ENCODE measurements around the gene TMPRSS6.
A peak's percentile ranks its signal among the peaks of the same experiment; 100 is the strongest.

The TMPRSS6 gene

DNA sequence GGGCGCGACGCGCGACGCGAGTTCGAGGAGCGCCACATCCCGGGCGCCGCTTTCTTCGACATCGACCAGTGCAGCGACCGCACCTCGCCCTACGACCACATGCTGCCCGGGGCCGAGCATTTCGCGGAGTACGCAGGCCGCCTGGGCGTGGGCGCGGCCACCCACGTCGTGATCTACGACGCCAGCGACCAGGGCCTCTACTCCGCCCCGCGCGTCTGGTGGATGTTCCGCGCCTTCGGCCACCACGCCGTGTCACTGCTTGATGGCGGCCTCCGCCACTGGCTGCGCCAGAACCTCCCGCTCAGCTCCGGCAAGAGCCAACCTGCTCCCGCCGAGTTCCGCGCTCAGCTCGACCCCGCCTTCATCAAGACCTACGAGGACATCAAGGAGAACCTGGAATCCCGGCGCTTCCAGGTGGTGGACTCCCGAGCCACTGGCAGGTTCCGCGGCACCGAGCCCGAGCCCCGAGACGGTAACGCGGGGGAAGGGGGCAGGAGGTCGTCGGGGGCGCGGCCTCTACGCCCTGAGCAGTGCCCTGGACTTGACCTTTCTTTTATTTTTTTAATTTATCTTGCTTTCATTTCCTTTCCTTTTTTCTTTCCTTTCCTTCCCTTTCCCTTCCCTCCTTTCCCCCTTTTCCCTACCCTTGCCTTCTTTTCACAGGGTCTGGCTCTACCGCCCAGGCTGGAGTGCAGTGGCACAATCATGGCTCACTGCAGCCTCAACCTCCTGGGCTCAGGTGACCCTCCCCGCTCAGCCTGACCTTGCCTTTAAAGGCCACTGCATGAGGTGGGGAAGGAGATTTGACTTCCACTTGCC is 85.0 kb downstream of the TMPRSS6 start:
- DNase-seq, result no peak

GRCh38 chr22:37023743-37024338 is 85.7 kb downstream of the TMPRSS6 start:
- no peak for DNase-seq

- DNase-seq, result no peak
Observed at GRCh38 chr22:37022483-37023337, 86.8 kb downstream of the TMPRSS6 start.

- DNase-seq, result no peak
Observed at GRCh38 chr22:37021710-37022482, 87.6 kb downstream of the TMPRSS6 start.

- DNase-seq, result no peak
Observed at GRCh38 chr22:37021041-37021440, 88.5 kb downstream of the TMPRSS6 start.

- no peak for DNase-seq
Observed at GRCh38 chr22:37020192-37020479, 89.4 kb downstream of the TMPRSS6 start.

GRCh38 chr22:37019309-37020191 is 90.0 kb downstream of the TMPRSS6 start, which contains the start of the genes MPST and TST:
Gene MPST, plus strand, starts transcription at chr22:37019742. Its CDS starts 95 bp downstream, at chr22:37019837.
Gene TST, minus strand, starts transcription at chr22:37019447. Its CDS starts 715 bp downstream, at chr22:37018732.
- DNase-seq, result peak; percentile 58 to 70

GRCh38 chr22:37018815-37019308 is 90.7 kb downstream of the TMPRSS6 start:
- DNase-seq, result peak in 1 of 2 experiments; percentile 5

DNA sequence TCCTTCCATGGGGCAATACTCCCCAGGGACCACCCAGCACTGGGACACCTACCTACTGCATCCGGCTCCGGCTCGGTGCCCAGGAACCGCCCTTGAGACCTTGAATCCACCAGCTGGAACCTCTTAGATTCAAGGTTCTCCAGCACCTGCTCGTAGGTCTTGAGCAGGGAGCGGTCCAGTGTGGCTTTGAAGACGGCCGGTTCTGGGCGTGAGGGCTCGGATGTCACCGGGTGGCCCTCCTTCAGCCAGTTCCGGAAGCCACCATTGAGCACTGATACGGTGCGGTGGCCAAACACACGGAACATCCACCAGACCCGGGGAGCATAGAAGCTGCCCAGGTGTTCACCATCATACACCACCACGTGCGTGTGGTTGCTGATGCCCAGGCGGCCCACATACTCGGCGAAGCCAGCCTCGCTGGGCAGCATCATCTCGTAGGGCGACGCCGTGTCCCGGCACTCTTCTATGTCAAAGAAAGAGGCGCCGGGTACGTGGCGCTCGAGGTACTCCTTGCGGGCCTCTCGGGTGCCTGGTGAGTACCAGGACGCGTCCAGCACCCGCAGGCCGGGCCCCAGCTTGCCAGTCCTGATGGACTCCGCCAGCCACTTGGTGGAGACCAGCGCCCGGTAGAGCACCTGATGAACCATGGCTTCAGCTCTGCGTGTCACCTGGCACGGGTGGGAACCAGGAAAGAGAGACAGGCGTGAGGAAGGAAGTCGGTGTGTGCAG is 91.3 kb downstream of the TMPRSS6 start:
- no peak for DNase-seq

- no peak for DNase-seq
Observed at GRCh38 chr22:37017356-37017755, 92.2 kb downstream of the TMPRSS6 start.

- no peak for DNase-seq
Observed at GRCh38 chr22:37016134-37016910, 93.2 kb downstream of the TMPRSS6 start.

- DNase-seq, result no peak
Observed at GRCh38 chr22:37015587-37015878, 94.0 kb downstream of the TMPRSS6 start.
